Measurements from ENCODE around the gene LRSAM1. TPM values are rescaled to one million over a fixed set of nuclear protein-coding genes. Genes with fewer than 3 reads are reported as not detected.
A peak's percentile ranks its signal among the peaks of the same experiment; 100 is the strongest.

LRSAM1 gene
- total RNA-seq, 1 donor from 2014 or later: 20.6 TPM

GRCh38 chr9:127489471-127490115, 38.3 kb downstream of the LRSAM1 start:
- DNase-seq (ENCODE audit: extremely low spot score, unreplicated experiment): no peak
- Mint-ChIP-seq H3K9me3 (no peaks in the 10 kb centered on the region), H3K4me1 (ENCODE audit: unreplicated experiment) (peaks cover 6% of the 10 kb centered on the region), H3K4me3 (no peak overlapping the region), H3K27ac (peak overlapping the region; percentile 40), H3K36me3 (peaks cover 7% of the 10 kb centered on the region), H3K27me3 (no peaks in the 10 kb centered on the region)
- TF ChIP-seq CTCF (conservative IDR thresholded peaks at IDR 0.05): peak; percentile 65

GRCh38 chr9:127490535-127491230, 39.4 kb downstream of the LRSAM1 start:
- Mint-ChIP-seq H3K4me1 (ENCODE audit: unreplicated experiment) (peaks cover 6% of the 10 kb centered on the region), H3K36me3 (peaks cover 7% of the 10 kb centered on the region), H3K27ac (peak overlapping the region; percentile 36), H3K4me3 (no peak overlapping the region), H3K27me3 (no peaks in the 10 kb centered on the region), H3K9me3 (no peaks in the 10 kb centered on the region)
- no peak for TF ChIP-seq CTCF (conservative IDR thresholded peaks at IDR 0.05)
- DNase-seq (ENCODE audit: extremely low spot score, unreplicated experiment): no peak

DNA sequence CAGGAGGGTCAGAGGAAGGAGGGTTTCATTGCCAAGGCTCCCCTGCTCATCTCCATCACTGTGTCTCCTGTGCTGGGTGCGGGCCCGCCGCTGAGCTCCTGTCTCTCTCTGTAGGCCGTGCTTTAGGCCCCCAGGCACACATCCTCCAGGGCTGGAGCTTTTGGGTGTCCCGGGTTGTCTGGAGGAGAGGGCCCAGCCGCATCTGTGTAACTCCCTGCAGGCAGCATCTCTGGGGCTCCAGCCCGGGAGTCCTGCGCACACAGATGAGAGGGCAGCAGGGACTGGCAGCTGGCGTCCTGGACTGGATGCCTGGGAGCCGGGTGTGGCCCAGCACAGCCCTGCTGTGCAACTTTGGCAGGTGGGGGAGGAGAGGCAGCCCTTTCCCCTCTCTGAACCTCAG, 40.2 kb downstream of the LRSAM1 start:
- DNase-seq (ENCODE audit: extremely low spot score, unreplicated experiment): no peak
- TF ChIP-seq CTCF (conservative IDR thresholded peaks at IDR 0.05): no peak
- Mint-ChIP-seq H3K9me3 (no peaks in the 10 kb centered on the region), H3K27me3 (no peaks in the 10 kb centered on the region), H3K27ac (no peak overlapping the region), H3K36me3 (peaks cover 3% of the 10 kb centered on the region), H3K4me1 (ENCODE audit: unreplicated experiment) (peaks cover 6% of the 10 kb centered on the region), H3K4me3 (no peak overlapping the region)

DNA sequence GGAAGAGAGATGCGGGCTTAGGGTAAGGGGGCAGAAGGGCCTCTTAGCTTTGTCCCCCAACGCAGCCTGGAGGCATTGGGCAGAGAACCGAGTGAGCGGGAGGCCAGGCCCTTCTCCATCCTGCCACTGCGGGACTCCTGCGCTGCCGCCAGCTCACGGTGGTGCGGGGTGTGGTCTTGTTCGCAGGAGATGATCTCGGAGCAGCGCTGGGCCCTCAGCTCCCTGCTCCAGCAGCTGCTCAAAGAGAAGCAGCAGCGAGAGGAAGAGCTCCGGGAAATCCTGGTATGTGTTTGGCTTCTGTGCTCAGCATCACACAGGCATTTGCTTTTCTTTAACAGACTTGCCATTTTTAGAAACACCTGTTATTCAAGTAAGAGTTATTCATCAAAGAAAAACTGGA, 41.3 kb downstream of the LRSAM1 start:
- DNase-seq (ENCODE audit: extremely low spot score, unreplicated experiment): no peak
- no peaks in the 10 kb centered on the region for H3K27me3 Mint-ChIP-seq
- H3K4me3 Mint-ChIP-seq: no peak overlapping the region
- peaks cover 6% of the 10 kb centered on the region for H3K4me1 Mint-ChIP-seq (ENCODE audit: unreplicated experiment)
- H3K36me3 Mint-ChIP-seq: peaks cover 3% of the 10 kb centered on the region
- no peak for TF ChIP-seq CTCF (conservative IDR thresholded peaks at IDR 0.05)
- H3K9me3 Mint-ChIP-seq: no peaks in the 10 kb centered on the region
- no peak overlapping the region for H3K27ac Mint-ChIP-seq

DNA sequence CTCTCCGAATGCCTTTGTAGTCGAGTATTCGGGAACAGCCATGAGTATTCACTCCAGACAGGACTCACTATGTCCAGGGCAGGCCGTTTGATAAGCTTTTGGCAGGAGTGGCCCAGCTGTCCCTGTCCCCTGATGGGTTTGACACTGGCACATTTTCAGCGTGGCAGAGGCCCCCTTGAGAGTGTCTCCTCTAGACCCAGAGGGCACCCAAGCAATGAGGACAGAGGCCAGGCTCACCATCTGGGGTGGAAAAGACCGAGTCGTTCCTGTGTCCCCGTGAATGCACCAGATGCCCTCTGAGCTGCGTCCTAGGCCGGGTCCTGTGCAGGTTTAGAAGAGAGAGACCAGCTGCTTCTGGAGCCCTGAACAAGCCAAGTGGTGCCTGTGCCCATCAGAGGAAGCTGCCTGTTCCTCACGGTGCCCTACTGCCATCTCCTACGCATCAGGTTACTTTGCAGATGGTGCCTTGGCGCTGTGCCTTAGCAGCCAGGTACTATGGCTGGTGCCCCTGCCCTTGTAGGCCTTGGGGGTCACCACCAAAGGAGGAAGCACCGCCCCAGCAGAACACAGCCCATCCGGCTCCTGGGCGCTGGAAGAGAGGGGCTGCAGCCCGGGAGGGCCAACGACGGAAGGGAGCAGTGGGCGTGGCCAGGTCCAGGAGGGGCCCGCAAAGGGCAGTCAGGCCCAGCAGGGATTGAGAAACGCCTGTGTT, 42.4 kb downstream of the LRSAM1 start:
- no peak for DNase-seq (ENCODE audit: extremely low spot score, unreplicated experiment)
- H3K27ac Mint-ChIP-seq: peak overlapping the region; percentile 46

More for the DNA sequence above, 42.4 kb downstream of the LRSAM1 start:
- Mint-ChIP-seq H3K36me3 (peaks cover 3% of the 10 kb centered on the region), H3K27me3 (no peaks in the 10 kb centered on the region), H3K4me1 (ENCODE audit: unreplicated experiment) (peaks cover 5% of the 10 kb centered on the region), H3K4me3 (no peak overlapping the region), H3K9me3 (no peaks in the 10 kb centered on the region)
- TF ChIP-seq CTCF (conservative IDR thresholded peaks at IDR 0.05): no peak

All from type B pancreatic cell (in vitro differentiated cells).